ENCODE results near the gene IRF7. TPM values are rescaled to one million over a fixed set of nuclear protein-coding genes. Genes with fewer than 3 reads are reported as not detected.

IRF7 gene
- total and polyA plus RNA-seq, 12 donors: 0.81 to 87.6 (median 11.2) TPM

GRCh38 chr11:614623-615503 is 887 bp downstream of the IRF7 start:
- no peaks in the 10 kb centered on the region for H3K27me3 ChIP-seq
- H3K27ac ChIP-seq: peak overlapping the region in 4 of 5 donors; percentile 66 to 98 (median 86)
- no peaks in the 10 kb centered on the region for H3K9me3 ChIP-seq (replicated peaks in 1 of 3)
- H3K36me3 ChIP-seq (replicated peaks in 1 of 2): peaks cover 0 to 41% of the 10 kb centered on the region in 2 donors
- H3K4me3 ChIP-seq: peak overlapping the region in 3 of 4 donors; percentile 23 to 66 (median 28)
- TF ChIP-seq POLR2A (IDR thresholded peaks at IDR 0.05) (no peak), CTCF (IDR thresholded peaks at IDR 0.05) (no peak)
- peaks cover 0 to 14% of the 10 kb centered on the region in 2 donors for H3K4me1 ChIP-seq (replicated peaks in 1 of 2)
- peak in 1 of 7 donors; percentile 56 for DNase-seq
- intact Hi-C loops (cut with DNase I): loop anchor here in 1 of 2 donors (5.0 kb wide), 1 partner anchor 58 kb away; no protein-coding TSS in a partner anchor
- WGBS, 4 donors: 64 to 89% (median 73%) methylated on average over 21 to 68 of the region's 68 CpGs

- no peak overlapping the region for H3K4me3 ChIP-seq
- intact Hi-C loops (cut with DNase I): loop anchor here in 1 of 2 donors (5.0 kb wide), 1 partner anchor 57 kb away; no protein-coding TSS in a partner anchor
- TF ChIP-seq CTCF (IDR thresholded peaks at IDR 0.05) (no peak), POLR2A (IDR thresholded peaks at IDR 0.05) (no peak)
- H3K27ac ChIP-seq: peak overlapping the region in 2 of 5 donors; percentile 12 to 98
- no peaks in the 10 kb centered on the region for H3K27me3 ChIP-seq
- peak in 1 of 7 donors; percentile 54 for DNase-seq
- H3K9me3 ChIP-seq (replicated peaks in 1 of 3): no peaks in the 10 kb centered on the region
- peaks cover 0 to 48% of the 10 kb centered on the region in 2 donors for H3K36me3 ChIP-seq (replicated peaks in 1 of 2)
- WGBS, 4 donors: 77 to 83% (median 80%) methylated on average over 6 to 14 of the region's 14 CpGs
- H3K4me1 ChIP-seq (replicated peaks in 1 of 2): peaks cover 0 to 14% of the 10 kb centered on the region in 2 donors
Measured at GRCh38 chr11:614021-614622, 1.6 kb downstream of the IRF7 start.

GRCh38 chr11:613369-613968 is 2.3 kb downstream of the IRF7 start:
- intact Hi-C loops (cut with DNase I): loop anchor here in 1 of 2 donors (5.0 kb wide), 1 partner anchor 56 kb away; no protein-coding TSS in a partner anchor
- H3K4me3 ChIP-seq: no peak overlapping the region
- peaks cover 0 to 55% of the 10 kb centered on the region in 2 donors for H3K36me3 ChIP-seq (replicated peaks in 1 of 2)
- H3K27me3 ChIP-seq: no peaks in the 10 kb centered on the region
- H3K4me1 ChIP-seq (replicated peaks in 1 of 2): peaks cover 0 to 17% of the 10 kb centered on the region in 2 donors
- WGBS, 4 donors: 69 to 79% (median 75%) methylated on average over 10 to 36 of the region's 36 CpGs
- TF ChIP-seq POLR2A (IDR thresholded peaks at IDR 0.05) (no peak), CTCF (IDR thresholded peaks at IDR 0.05) (no peak)
- H3K27ac ChIP-seq: peak overlapping the region in 2 of 5 donors; percentile 26 to 98
- DNase-seq: peak in 3 of 7 donors; percentile 50 to 86 (median 63)
- H3K9me3 ChIP-seq (replicated peaks in 1 of 3): no peaks in the 10 kb centered on the region

GRCh38 chr11:612961-613300 is 2.8 kb downstream of the IRF7 start:
- Histone ChIP-seq H3K4me3 (no peak overlapping the region), H3K27ac (peak overlapping the region in 2 of 5 donors; percentile 26 to 98), H3K4me1 (replicated peaks in 1 of 2) (peaks cover 0 to 23% of the 10 kb centered on the region in 2 donors), H3K9me3 (replicated peaks in 1 of 3) (no peaks in the 10 kb centered on the region), H3K36me3 (replicated peaks in 1 of 2) (peaks cover 0 to 60% of the 10 kb centered on the region in 2 donors), H3K27me3 (no peaks in the 10 kb centered on the region)
- 88 to 92% (median 90%) methylated on average over 4 to 10 of the region's 10 CpGs; no CpG with 5 or more reads in 1 of the 4 donors for WGBS, 4 donors
- no peak for TF ChIP-seq POLR2A (IDR thresholded peaks at IDR 0.05)
- TF ChIP-seq CTCF (IDR thresholded peaks at IDR 0.05): no peak
- no peak for DNase-seq
- intact Hi-C loops (cut with DNase I): loop anchor here in 1 of 2 donors (5.0 kb wide), 1 partner anchor 56 kb away; no protein-coding TSS in a partner anchor

All from adrenal gland (tissue), 12 donors.